Measurements from ENCODE around the gene GRK4. TPM values are rescaled to one million over a fixed set of nuclear protein-coding genes. Genes with fewer than 3 reads are reported as not detected.

Gene GRK4
- total and polyA plus RNA-seq, 2 of the 4 experiments (the other 2 are of a cell fraction) = 1.6 to 2.2 TPM

GRCh38 chr4:2944586-2945526 is 18.5 kb upstream of the GRK4 start:
- H3K4me3 ChIP-seq (ENCODE audit: insufficient read depth, low read depth, low read length) = no peak overlapping the region
- no peak overlapping the region for H4K5ac ChIP-seq (ENCODE audit: low read depth, low read length)
- peaks cover 74% of the 10 kb centered on the region for H3K36me3 ChIP-seq (ENCODE audit: control insufficient read depth, insufficient read depth, low read length)
- no peak overlapping the region for H2AK9ac ChIP-seq (replicated peaks; ENCODE audit: low read depth, low read length, poor library complexity)
- H2BK120ac ChIP-seq (ENCODE audit: low read depth, low read length) = no peak overlapping the region
- no peak overlapping the region for H3K18ac ChIP-seq (ENCODE audit: low read depth, low read length)
- H2AK5ac ChIP-seq (ENCODE audit: low read depth, low read length) = no peak overlapping the region
- no TSS peak for BruUV-seq (replicated peaks)
- H2BK5ac ChIP-seq (ENCODE audit: low read depth, low read length, poor library complexity, severe bottlenecking) = no peak overlapping the region
- no peak overlapping the region for H3K4ac ChIP-seq (ENCODE audit: low read depth, low read length)
- DNase-seq (no peak), ATAC-seq (ENCODE audit: low read depth) (no peak)
- no peak overlapping the region for H3K56ac ChIP-seq (ENCODE audit: extremely low read depth, insufficient read depth, low read length)
- H3K79me1 ChIP-seq (ENCODE audit: low read depth in 1 of 2, low read length in 2 of 2) = peaks cover 8 to 45% of the 10 kb centered on the region in 2 experiments; a peak in 3 of 4 replicates
- peaks cover 6% of the 10 kb centered on the region; the same call in 1 of the 2 replicates for H3K9me1 ChIP-seq (ENCODE audit: insufficient read depth, low read length)
- in situ Hi-C loops (cut with MboI; ENCODE audit: low sequenced_read_pairs) = no loop called here
- no peak overlapping the region for H2AFZ ChIP-seq (replicated peaks; ENCODE audit: low read length, poor library complexity)
- H4K91ac ChIP-seq (ENCODE audit: insufficient read depth, low read depth, low read length) = no peak overlapping the region
- H3K27me3 ChIP-seq (ENCODE audit: control insufficient read depth, insufficient read depth, low read length) = no peaks in the 10 kb centered on the region
- H4K20me1 ChIP-seq (ENCODE audit: insufficient read depth, low read length) = peaks cover 24% of the 10 kb centered on the region
- no peaks in the 10 kb centered on the region for H3K9me3 ChIP-seq (ENCODE audit: control insufficient read depth, insufficient read depth, low read length)
- no peak overlapping the region for H3K14ac ChIP-seq (replicated peaks; ENCODE audit: low read depth, low read length)
- no peak overlapping the region for H3K27ac ChIP-seq (ENCODE audit: insufficient read depth, low read length)
- no peak overlapping the region for H4K8ac ChIP-seq (ENCODE audit: low read depth in 2 of 2, low read length in 2 of 2)
- H2BK20ac ChIP-seq (ENCODE audit: low read depth, low read length) = no peak overlapping the region
- intact Hi-C loops (cut with micrococcal nuclease) = no loop called here
- no peak overlapping the region for H3K9ac ChIP-seq (ENCODE audit: low read depth, low read length)
- ChIA-PET POLR2A (ENCODE audit: unreplicated experiment) (no interaction called here), CTCF (no interaction called here)
- no peaks in the 10 kb centered on the region for H3K4me1 ChIP-seq (ENCODE audit: control insufficient read depth, insufficient read depth, low read length)
- 91% methylated on average over 12 of the region's 30 CpGs; no CpG with 5 or more reads in 1 of the 2 experiments for WGBS, 2 experiments (ENCODE audit: extremely low coverage in 2 of 2, insufficient read length in 1 of 2)
- dilution Hi-C loops (cut with HindIII; ENCODE audit: low sequenced_read_pairs, unreplicated experiment) = no loop called here
- no peak overlapping the region for H3K4me2 ChIP-seq (ENCODE audit: low read depth, low read length)
- no peak overlapping the region for H3K23ac ChIP-seq (ENCODE audit: low read depth, low read length)
- H2BK15ac ChIP-seq (ENCODE audit: low read depth, low read length) = no peak overlapping the region
- no peak for TF ChIP-seq MXI1 (IDR thresholded peaks at IDR 0.05; ENCODE audit: borderline replicate concordance, low read depth, low read length)
- no peak for TF ChIP-seq RAD21 (IDR thresholded peaks at IDR 0.05; ENCODE audit: low read length)
- no peak for TF ChIP-seq BHLHE40 (IDR thresholded peaks at IDR 0.05; ENCODE audit: low read depth, low read length)
- TF ChIP-seq CHD1 (IDR thresholded peaks at IDR 0.05; ENCODE audit: low read depth, low read length) = no peak
- TF ChIP-seq USF2 (IDR thresholded peaks at IDR 0.05; ENCODE audit: low read depth, low read length) = no peak
- no peak for TF ChIP-seq POLR2A (IDR thresholded peaks at IDR 0.05; ENCODE audit: low read depth, low read length)
- no peak for TF ChIP-seq MAZ (IDR thresholded peaks at IDR 0.05; ENCODE audit: borderline replicate concordance, low read depth, low read length)
- TF ChIP-seq ELK1 (IDR thresholded peaks at IDR 0.05; ENCODE audit: borderline replicate concordance, low read depth, low read length) = no peak
- no peak for TF ChIP-seq CTCF (conservative IDR thresholded peaks at IDR 0.05; ENCODE audit: low read depth, low read length)
- no peak for TF ChIP-seq RCOR1 (IDR thresholded peaks at IDR 0.05; ENCODE audit: insufficient replicate concordance, low read length)
- no peak for TF ChIP-seq CEBPB (IDR thresholded peaks at IDR 0.05; ENCODE audit: low read depth, low read length)
- TF ChIP-seq SMC3 (IDR thresholded peaks at IDR 0.05; ENCODE audit: low read depth, low read length) = no peak
- no peak for TF ChIP-seq NFE2L2 (IDR thresholded peaks at IDR 0.05; ENCODE audit: low read depth, low read length)
- TF ChIP-seq RFX5 (IDR thresholded peaks at IDR 0.05; ENCODE audit: low read depth, low read length) = no peak
- no peak for TF ChIP-seq FOS (IDR thresholded peaks at IDR 0.05; ENCODE audit: low read depth, low read length)
